Endothelial cell of umbilical vein (primary cell): Measurements from ENCODE around the gene GRIA1. TPM values are rescaled to one million over a fixed set of nuclear protein-coding genes. Genes with fewer than 3 reads are reported as not detected.

Source experiments
- BruUV-seq: library from RNA; stranded (reverse); fragments of 400-500 nt; replicated peaks from 2 replicates; lab custom pipeline; 2021; lab: Mats Ljungman, UMichigan
- CTCF ChIA-PET: fragments of 300-600, 350-600 bp; sonication (Branson Sonifier 250); formaldehyde crosslinking; loops from one replicate; lab custom pipeline; 2021; ENCODE audit warnings: antibody characterized with exemption, inconsistent platforms; lab: Charles Lee
- POLR2A ChIA-PET: fragments of 300-600, 350-600 bp; sonication (Branson Sonifier 250); formaldehyde crosslinking; loops from one replicate; lab custom pipeline; 2021; ENCODE audit warnings: antibody characterized with exemption, inconsistent platforms; lab: Charles Lee
- DNase-seq: peaks from one replicate; pipeline ENCODE4 v3.0.0-alpha.2; 2011; ENCODE audit warnings: low read depth, low spot score
- FAIRE-seq: peaks from 2 replicates; lab custom pipeline; 2011; peaks lifted over from hg19 to GRCh38; lab: Jason Lieb, UNC
- H2AFZ ChIP-seq: 2 replicates; pipeline ENCODE4 v1.6.0; 2012; ENCODE audit warnings: low read depth, low read length, control low read depth, inconsistent platforms
- H3K27ac ChIP-seq: 2 replicates; pipeline ENCODE4 v1.5.1; 2011; ENCODE audit warnings: low read depth, mild to moderate bottlenecking, control low read depth, low read length, moderate library complexity; ENCODE audit not compliant: insufficient read depth
- H3K27me3 ChIP-seq, 2 experiments: 2 replicates each; pipeline versions ENCODE4 v1.6.0 to v1.6.1; 2011; ENCODE audit warnings: low read length in 2 of 2, mixed read lengths in 1 of 2; ENCODE audit not compliant: control insufficient read depth in 2 of 2, insufficient read depth in 2 of 2
- H3K36me3 ChIP-seq, 2 experiments: 2 replicates in 1 of 2; 3 replicates in 1 of 2; pipeline ENCODE4 v1.5.1; 2011; ENCODE audit warnings: low read length in 2 of 2, mild to moderate bottlenecking in 1 of 2, moderate library complexity in 1 of 2; ENCODE audit not compliant: control insufficient read depth in 2 of 2, insufficient read depth in 2 of 2; ENCODE audit errors: extremely low read depth in 1 of 2
- H3K4me1 ChIP-seq: 3 replicates; pipeline ENCODE4 v1.5.1; 2011; ENCODE audit warnings: mild to moderate bottlenecking, low read length; ENCODE audit not compliant: control insufficient read depth, insufficient read depth; ENCODE audit errors: extremely low read depth
- H3K4me2 ChIP-seq: 2 replicates; pipeline ENCODE4 v1.6.1; 2011; ENCODE audit warnings: low read length, control low read depth, mixed read lengths; ENCODE audit not compliant: insufficient read depth
- H3K4me3 ChIP-seq, 3 experiments: fragments of 200-600 bp in 1 of 3; sonication (generic), shearing (Covaris generic) in 1 of 3; replicated peaks in 1 of 3; 2 replicates each; pipeline ENCODE4 v1.5.1; 2011 to 2016; ENCODE audit warnings: control low read depth in 3 of 3, low read length in 3 of 3, mild to moderate bottlenecking in 2 of 3, inconsistent platforms in 1 of 3, low read depth in 1 of 3, moderate library complexity in 1 of 3; ENCODE audit not compliant: insufficient read depth in 1 of 3
- H3K79me2 ChIP-seq: 2 replicates; pipeline ENCODE4 v1.6.0; 2012; ENCODE audit warnings: low read length, inconsistent platforms; ENCODE audit not compliant: control insufficient read depth, insufficient read depth
- H3K9ac ChIP-seq: replicated peaks from 2 replicates; pipeline ENCODE3; 2011; ENCODE audit warnings: low read length, control low read depth; ENCODE audit not compliant: insufficient read depth; ENCODE audit errors: extremely low read depth
- H3K9me1 ChIP-seq: replicated peaks from 3 replicates; pipeline ENCODE4 v1.6.0; 2011; ENCODE audit warnings: mild to moderate bottlenecking, low read length; ENCODE audit not compliant: control insufficient read depth, insufficient read depth; ENCODE audit errors: extremely low read depth
- H3K9me3 ChIP-seq: replicated peaks from 2 replicates; pipeline ENCODE4 v1.5.1; 2012; ENCODE audit warnings: low read length, inconsistent platforms; ENCODE audit not compliant: control insufficient read depth, insufficient read depth
- H4K20me1 ChIP-seq: replicated peaks from 2 replicates; pipeline ENCODE3; 2011; ENCODE audit warnings: mild to moderate bottlenecking, low read length; ENCODE audit not compliant: control insufficient read depth, insufficient read depth; ENCODE audit errors: extremely low read depth
- EZH2 ChIP-seq: IDR thresholded peaks from 2 replicates; pipeline ENCODE4 v1.6.1; 2012; ENCODE audit warnings: borderline replicate concordance, low read depth, mild to moderate bottlenecking, moderate library complexity, low read length, inconsistent platforms; ENCODE audit not compliant: severe bottlenecking
- FOS ChIP-seq: IDR thresholded peaks from 2 replicates; pipeline ENCODE4 v1.6.1; 2011; ENCODE audit warnings: mild to moderate bottlenecking, low read length, moderate library complexity, borderline replicate concordance; ENCODE audit not compliant: insufficient read depth
- GATA2 ChIP-seq: IDR thresholded peaks from 2 replicates; pipeline ENCODE4 v1.7.0; 2011; ENCODE audit warnings: low read depth, mild to moderate bottlenecking, moderate library complexity, mixed read lengths, low read length; ENCODE audit not compliant: insufficient read length, insufficient read depth
- JUN ChIP-seq: IDR thresholded peaks from 2 replicates; pipeline ENCODE4 v1.6.1; 2011; ENCODE audit warnings: borderline replicate concordance, low read depth; ENCODE audit not compliant: insufficient read length, insufficient read depth
- MYC ChIP-seq: IDR thresholded peaks from one replicate; pipeline ENCODE4 v1.6.1; 2011; ENCODE audit warnings: mild to moderate bottlenecking, low read depth, low read length
- POLR2A ChIP-seq: IDR thresholded peaks from 2 replicates; pipeline ENCODE4 v1.6.1; 2012; ENCODE audit warnings: low read depth, mild to moderate bottlenecking, control low read depth, low read length
- POLR2AphosphoS5 ChIP-seq: IDR thresholded peaks from 2 replicates; pipeline ENCODE4 v1.6.1; 2012; ENCODE audit warnings: low read depth, mild to moderate bottlenecking, control low read depth, low read length, moderate library complexity; ENCODE audit not compliant: insufficient read depth
- dilution Hi-C: fragments of 300-500 bp; cut with MboI; formaldehyde crosslinking; loops from one replicate; pipeline ENCODE4 v1.15.0; 2019; ENCODE audit warnings: low sequenced_read_pairs; ENCODE audit not compliant: extremely low pct_ligation_motif_present
- intact Hi-C: fragments of 100-400 bp; cut with micrococcal nuclease; formaldehyde crosslinking; loops from one replicate; pipeline ENCODE4 v1.10.0; 2022
- polyA plus RNA-seq, 4 experiments: library from polyadenylated mRNA; depleted of rRNA in 3 of 4; stranded (reverse) in 3 of 4; unstranded in 1 of 4; fragments of >200 nt; gene quantifications; 2 replicates each; pipeline versions ENCODE4 v1.2.1 to v1.2.3, GENCODE V29; 2011 to 2012; ENCODE audit warnings: missing spikeins in 1 of 4
- total RNA-seq: library from RNA; stranded (reverse); gene quantifications from 2 replicates; pipeline ENCODE4 v1.2.3, GENCODE V29; 2021
- TF ChIP-seq, protein P1 (sequence below): IDR thresholded peaks from 2 replicates; pipeline ENCODE4 v1.6.1; 2011; ENCODE audit not compliant: insufficient read depth, insufficient read length
- TF ChIP-seq, protein P2 (sequence below), 2 donors: IDR thresholded peaks; 1 replicate in 1 of 2; 2 replicates in 1 of 2; pipeline ENCODE4 v1.5.1; 2011; ENCODE audit warnings: low read length in 2 of 2, mild to moderate bottlenecking in 2 of 2, moderate library complexity in 2 of 2, control low read depth in 1 of 2, inconsistent platforms in 1 of 2, low read depth in 1 of 2; ENCODE audit not compliant: insufficient read depth in 1 of 2; ENCODE audit errors: extremely low read depth in 1 of 2

The GRIA1 gene
- total and polyA plus RNA-seq, 2 donors (not counting 3 experiments of a cell fraction or from before 2014, with no cell fraction given), result not detected

DNA sequence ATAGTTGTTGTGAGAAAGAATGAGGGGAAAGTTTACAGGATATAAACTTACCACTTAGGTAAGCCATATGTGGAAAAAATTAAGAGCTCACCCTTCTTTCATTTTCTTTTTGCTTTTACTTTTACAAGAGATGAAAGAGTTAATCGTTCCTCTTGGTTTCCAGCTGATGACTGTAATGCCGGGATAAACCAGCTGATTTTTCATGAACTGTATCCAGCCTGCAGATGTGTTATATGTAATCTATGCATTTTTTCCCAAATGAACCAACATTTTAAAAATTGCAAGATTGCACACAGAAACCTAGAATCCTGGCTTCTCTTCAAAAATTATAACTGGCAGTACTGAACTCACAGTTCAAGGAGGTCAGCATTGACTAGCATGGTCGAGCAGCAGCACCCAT, 185.9 kb downstream of the GRIA1 start:
- CTCF ChIA-PET, result no interaction called here

DNA sequence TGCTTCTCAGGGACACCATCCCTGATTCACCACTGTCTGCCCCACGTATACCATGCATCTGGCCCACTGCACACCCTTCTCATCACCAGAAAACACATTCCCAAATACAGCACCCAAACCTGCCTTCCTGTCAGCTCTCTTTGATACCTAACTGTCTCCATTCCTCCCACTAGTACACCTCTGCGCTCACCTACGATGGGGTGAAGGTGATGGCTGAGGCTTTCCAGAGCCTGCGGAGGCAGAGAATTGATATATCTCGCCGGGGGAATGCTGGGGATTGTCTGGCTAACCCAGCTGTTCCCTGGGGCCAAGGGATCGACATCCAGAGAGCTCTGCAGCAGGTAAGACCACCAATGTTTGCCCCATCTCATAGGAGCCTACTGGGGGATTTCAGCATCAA, 186.4 kb downstream of the GRIA1 start:
- ChIA-PET POLR2A (no interaction called here), CTCF (no interaction called here)
- H2AFZ ChIP-seq, result no peak overlapping the region
- H4K20me1 ChIP-seq, result no peaks in the 10 kb centered on the region
- H3K4me2 ChIP-seq, result no peak overlapping the region
- H3K9me3 ChIP-seq, result no peaks in the 10 kb centered on the region
- DNase-seq, result no peak
- H3K4me3 ChIP-seq, result no peak overlapping the region
- no peaks in the 10 kb centered on the region for H3K4me1 ChIP-seq
- H3K9ac ChIP-seq, result no peak overlapping the region
- no peak overlapping the region for H3K27ac ChIP-seq
- H3K79me2 ChIP-seq, result no peaks in the 10 kb centered on the region
- H3K9me1 ChIP-seq, result no peaks in the 10 kb centered on the region
- no TSS peak for BruUV-seq
- intact Hi-C loops, result no loop called here
- H3K27me3 ChIP-seq, result no peaks in the 10 kb centered on the region
- FAIRE-seq, result no peak
- no peaks in the 10 kb centered on the region for H3K36me3 ChIP-seq
- dilution Hi-C loops, result no loop called here
- TF ChIP-seq GATA2, result no peak
- TF ChIP-seq POLR2AphosphoS5, result no peak
- no peak for TF ChIP-seq JUN
- TF ChIP-seq, protein P1, sequence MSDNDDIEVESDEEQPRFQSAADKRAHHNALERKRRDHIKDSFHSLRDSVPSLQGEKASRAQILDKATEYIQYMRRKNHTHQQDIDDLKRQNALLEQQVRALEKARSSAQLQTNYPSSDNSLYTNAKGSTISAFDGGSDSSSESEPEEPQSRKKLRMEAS, result no peak
- no peak for TF ChIP-seq EZH2
- TF ChIP-seq MYC, result no peak
- no peak for TF ChIP-seq POLR2A
- TF ChIP-seq FOS, result no peak
- TF ChIP-seq, protein P2, sequence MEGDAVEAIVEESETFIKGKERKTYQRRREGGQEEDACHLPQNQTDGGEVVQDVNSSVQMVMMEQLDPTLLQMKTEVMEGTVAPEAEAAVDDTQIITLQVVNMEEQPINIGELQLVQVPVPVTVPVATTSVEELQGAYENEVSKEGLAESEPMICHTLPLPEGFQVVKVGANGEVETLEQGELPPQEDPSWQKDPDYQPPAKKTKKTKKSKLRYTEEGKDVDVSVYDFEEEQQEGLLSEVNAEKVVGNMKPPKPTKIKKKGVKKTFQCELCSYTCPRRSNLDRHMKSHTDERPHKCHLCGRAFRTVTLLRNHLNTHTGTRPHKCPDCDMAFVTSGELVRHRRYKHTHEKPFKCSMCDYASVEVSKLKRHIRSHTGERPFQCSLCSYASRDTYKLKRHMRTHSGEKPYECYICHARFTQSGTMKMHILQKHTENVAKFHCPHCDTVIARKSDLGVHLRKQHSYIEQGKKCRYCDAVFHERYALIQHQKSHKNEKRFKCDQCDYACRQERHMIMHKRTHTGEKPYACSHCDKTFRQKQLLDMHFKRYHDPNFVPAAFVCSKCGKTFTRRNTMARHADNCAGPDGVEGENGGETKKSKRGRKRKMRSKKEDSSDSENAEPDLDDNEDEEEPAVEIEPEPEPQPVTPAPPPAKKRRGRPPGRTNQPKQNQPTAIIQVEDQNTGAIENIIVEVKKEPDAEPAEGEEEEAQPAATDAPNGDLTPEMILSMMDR (IDR thresholded peaks at IDR 0.05; ENCODE audit: extremely low read depth in 1 of 2, insufficient read depth in 1 of 2, low read depth in 1 of 2, low read length in 2 of 2), result no peak

More for the DNA sequence above, 185.9 kb downstream of the GRIA1 start:
- H3K27ac ChIP-seq, result no peak overlapping the region
- POLR2A ChIA-PET, result no interaction called here
- no peaks in the 10 kb centered on the region for H3K27me3 ChIP-seq
- H3K4me3 ChIP-seq, result no peak overlapping the region
- no peaks in the 10 kb centered on the region for H3K79me2 ChIP-seq
- H3K9ac ChIP-seq, result no peak overlapping the region
- intact Hi-C loops, result no loop called here
- no peaks in the 10 kb centered on the region for H3K4me1 ChIP-seq
- dilution Hi-C loops, result no loop called here
- FAIRE-seq, result no peak
- H2AFZ ChIP-seq, result no peak overlapping the region
- no peaks in the 10 kb centered on the region for H3K36me3 ChIP-seq
- H4K20me1 ChIP-seq, result no peaks in the 10 kb centered on the region
- no peak for DNase-seq
- H3K9me3 ChIP-seq, result no peaks in the 10 kb centered on the region
- no TSS peak for BruUV-seq
- no peak overlapping the region for H3K4me2 ChIP-seq
- TF ChIP-seq POLR2AphosphoS5, result no peak
- TF ChIP-seq MYC, result no peak
- TF ChIP-seq, protein P2 (IDR thresholded peaks at IDR 0.05; ENCODE audit: extremely low read depth in 1 of 2, insufficient read depth in 1 of 2, low read depth in 1 of 2, low read length in 2 of 2), result no peak
- TF ChIP-seq POLR2A, result no peak
- no peaks in the 10 kb centered on the region for H3K9me1 ChIP-seq
